NB4 (cell line): ENCODE data around the gene VAV2.

Experiments
- DNase-seq: peaks from one replicate; pipeline ENCODE4 v3.0.0; 2010; ENCODE audit warnings: low read depth
- H3K4me3 ChIP-seq: one replicate; pipeline ENCODE4 v1.5.1; 2011; ENCODE audit warnings: mild to moderate bottlenecking, low read depth, low read length, moderate library complexity
- MYC ChIP-seq: IDR thresholded peaks from 2 replicates; pipeline ENCODE4 v1.6.1; 2011; ENCODE audit warnings: low read depth, low read length
- POLR2A ChIP-seq: IDR thresholded peaks from 2 replicates; pipeline ENCODE4 v1.6.1; 2011; ENCODE audit warnings: mild to moderate bottlenecking; ENCODE audit not compliant: insufficient read length; ENCODE audit errors: extremely low read depth
- TF ChIP-seq, protein P1 (sequence below): IDR thresholded peaks from one replicate; pipeline ENCODE4 v1.5.1; 2012; ENCODE audit warnings: low read depth, low read length
- TF ChIP-seq, protein P2 (sequence below): IDR thresholded peaks from 2 replicates; pipeline ENCODE4 v1.6.1; 2011; ENCODE audit warnings: low read depth, low read length

Gene VAV2

DNA sequence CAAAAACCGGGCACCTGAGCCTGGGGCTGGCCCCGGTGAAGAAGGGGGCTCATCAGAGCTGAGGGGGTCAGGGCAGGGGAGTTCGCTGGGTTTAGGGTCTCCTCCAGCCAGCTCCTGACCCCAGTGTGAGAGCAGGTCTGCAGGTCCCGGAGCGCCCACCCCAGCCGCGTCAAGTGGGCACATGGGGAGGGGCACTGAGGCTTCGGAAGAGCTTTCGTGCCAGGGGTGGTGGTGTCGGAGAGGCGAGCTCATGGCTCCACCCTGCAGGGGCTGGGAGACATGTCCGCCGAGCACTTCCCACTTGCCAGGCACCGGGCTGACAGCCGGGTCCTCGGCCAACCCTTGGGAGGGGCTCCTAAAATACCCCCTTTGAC is 13.2 kb downstream of the VAV2 start:
- no peak overlapping the region for H3K4me3 ChIP-seq
- DNase-seq = no peak
- TF ChIP-seq POLR2A (no peak), MYC (no peak)
- TF ChIP-seq, protein P1, sequence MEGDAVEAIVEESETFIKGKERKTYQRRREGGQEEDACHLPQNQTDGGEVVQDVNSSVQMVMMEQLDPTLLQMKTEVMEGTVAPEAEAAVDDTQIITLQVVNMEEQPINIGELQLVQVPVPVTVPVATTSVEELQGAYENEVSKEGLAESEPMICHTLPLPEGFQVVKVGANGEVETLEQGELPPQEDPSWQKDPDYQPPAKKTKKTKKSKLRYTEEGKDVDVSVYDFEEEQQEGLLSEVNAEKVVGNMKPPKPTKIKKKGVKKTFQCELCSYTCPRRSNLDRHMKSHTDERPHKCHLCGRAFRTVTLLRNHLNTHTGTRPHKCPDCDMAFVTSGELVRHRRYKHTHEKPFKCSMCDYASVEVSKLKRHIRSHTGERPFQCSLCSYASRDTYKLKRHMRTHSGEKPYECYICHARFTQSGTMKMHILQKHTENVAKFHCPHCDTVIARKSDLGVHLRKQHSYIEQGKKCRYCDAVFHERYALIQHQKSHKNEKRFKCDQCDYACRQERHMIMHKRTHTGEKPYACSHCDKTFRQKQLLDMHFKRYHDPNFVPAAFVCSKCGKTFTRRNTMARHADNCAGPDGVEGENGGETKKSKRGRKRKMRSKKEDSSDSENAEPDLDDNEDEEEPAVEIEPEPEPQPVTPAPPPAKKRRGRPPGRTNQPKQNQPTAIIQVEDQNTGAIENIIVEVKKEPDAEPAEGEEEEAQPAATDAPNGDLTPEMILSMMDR = no peak
- TF ChIP-seq, protein P2, sequence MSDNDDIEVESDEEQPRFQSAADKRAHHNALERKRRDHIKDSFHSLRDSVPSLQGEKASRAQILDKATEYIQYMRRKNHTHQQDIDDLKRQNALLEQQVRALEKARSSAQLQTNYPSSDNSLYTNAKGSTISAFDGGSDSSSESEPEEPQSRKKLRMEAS = no peak

- TF ChIP-seq, protein P1 = no peak
- TF ChIP-seq POLR2A = no peak
- TF ChIP-seq MYC = no peak
- TF ChIP-seq, protein P2 = no peak
- H3K4me3 ChIP-seq = no peak overlapping the region
- DNase-seq = no peak
These were observed 13.8 kb downstream of the VAV2 start for GRCh38 chr9:133978226-133978898.

DNA sequence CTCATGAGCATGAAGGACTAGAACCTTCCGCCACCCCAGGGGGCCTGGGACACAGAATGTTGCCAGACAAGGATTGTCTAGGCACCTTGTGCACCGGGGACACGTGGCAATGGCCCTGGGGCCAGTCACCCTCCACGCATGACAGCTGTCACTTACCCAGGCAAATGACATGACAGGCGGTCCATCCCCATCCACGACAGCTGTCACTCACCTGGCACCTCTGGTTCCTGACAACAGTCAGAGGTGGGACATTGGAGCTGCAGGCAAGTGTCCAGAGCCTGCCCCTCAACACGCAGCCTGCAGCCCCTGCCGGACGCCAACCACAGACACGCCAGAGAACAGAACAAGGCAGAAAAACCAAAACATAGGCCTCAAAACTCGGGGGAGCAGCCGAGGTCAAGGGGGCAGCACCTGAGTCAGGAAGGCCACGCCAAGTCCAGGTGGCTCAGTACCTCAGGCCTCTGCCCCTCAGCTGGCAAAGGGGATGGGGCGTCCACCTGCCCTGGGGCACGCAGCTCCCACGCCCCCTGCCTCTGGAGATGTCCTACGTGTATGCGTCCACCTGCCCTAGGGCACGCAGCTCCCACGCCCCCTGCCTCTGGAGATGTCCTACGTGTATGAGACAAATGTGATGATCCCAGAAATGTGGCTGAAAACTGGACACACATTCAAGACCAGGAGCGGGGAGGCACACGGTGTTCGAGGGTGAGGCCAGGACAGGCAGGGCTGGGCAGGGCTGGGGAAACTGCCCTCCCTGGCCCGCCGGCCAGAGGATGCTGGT is 14.5 kb downstream of the VAV2 start:
- no peak for DNase-seq
- no peak overlapping the region for H3K4me3 ChIP-seq
- TF ChIP-seq, protein P1 = no peak
- TF ChIP-seq, protein P2 = no peak
- TF ChIP-seq MYC = no peak
- TF ChIP-seq POLR2A = no peak

- no peak for DNase-seq
- no peak for TF ChIP-seq MYC
- no peak for TF ChIP-seq POLR2A
- TF ChIP-seq, protein P1 = no peak
- TF ChIP-seq, protein P2 = no peak
- no peak overlapping the region for H3K4me3 ChIP-seq
These were observed 15.2 kb downstream of the VAV2 start for GRCh38 chr9:133976887-133977286.

DNA sequence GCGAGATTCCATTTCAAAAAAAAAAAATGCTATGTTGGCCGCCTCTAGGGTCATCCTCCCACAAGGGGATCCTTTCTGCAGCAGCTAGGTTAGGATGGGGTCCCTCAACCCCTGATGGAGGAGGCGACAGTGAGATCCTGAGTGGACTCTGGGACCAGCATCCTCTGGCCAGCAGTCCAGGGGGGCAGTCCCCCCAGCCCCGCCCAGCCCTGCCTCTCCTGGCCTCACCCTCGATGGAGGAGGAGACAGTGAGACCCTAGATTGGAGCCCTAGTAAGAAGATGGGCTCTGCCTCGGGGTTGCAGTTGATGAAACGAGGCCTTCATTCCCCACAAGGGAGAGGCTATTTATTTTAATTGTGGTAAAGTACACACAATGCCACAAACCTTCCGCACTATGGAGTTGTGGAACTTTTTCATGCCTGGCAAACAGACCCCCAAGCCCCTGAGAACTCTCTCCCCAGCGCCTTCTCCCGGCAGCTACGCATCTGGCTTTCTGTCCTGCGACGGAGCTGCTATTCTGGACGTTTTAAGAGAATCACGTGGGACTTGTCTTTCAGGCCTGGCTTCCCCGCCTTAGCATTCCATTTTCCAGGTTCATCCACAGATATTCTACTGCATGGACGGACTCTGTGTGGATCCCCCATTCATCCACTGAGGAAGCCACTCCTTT is 15.8 kb downstream of the VAV2 start:
- no peak for DNase-seq
- TF ChIP-seq MYC = no peak
- TF ChIP-seq, protein P2 = no peak
- H3K4me3 ChIP-seq = no peak overlapping the region

DNA sequence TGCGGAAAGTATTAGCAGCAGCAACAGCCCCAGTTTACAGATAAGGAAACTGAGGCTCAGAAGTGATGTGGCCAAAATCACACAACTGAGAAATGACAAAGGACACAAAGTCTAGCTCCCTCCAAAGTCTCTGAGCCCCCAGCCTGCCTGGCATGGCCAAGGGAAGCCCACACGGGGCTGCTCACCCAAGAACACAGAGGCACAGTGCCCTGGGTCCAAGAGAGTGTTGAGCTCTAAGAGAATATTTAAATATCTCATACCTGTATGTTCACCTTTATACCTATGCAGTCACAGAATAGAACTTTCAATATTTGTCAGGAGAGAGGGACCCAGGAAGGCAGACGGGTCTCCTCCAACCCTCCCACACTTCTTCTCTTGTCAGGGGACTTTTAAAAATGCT is 16.6 kb downstream of the VAV2 start:
- no peak overlapping the region for H3K4me3 ChIP-seq
- DNase-seq = no peak
- no peak for TF ChIP-seq POLR2A
